SU-DHL-6 (cell line): ENCODE results near the gene INPP1.

Experiments
- H2AFZ ChIP-seq: fragments of 200-600 bp; sonication (generic); 2 replicates; pipeline ENCODE4 v1.6.1; 2014; ENCODE audit warnings: low read depth, mild to moderate bottlenecking, moderate library complexity, mixed read lengths, antibody characterized with exemption, low read length; ENCODE audit not compliant: severe bottlenecking
- H3F3A ChIP-seq: fragments of 200-600 bp; shearing (Covaris generic); 2 replicates; pipeline ENCODE4 v1.6.0; 2016; ENCODE audit warnings: antibody characterized with exemption, mild to moderate bottlenecking; ENCODE audit not compliant: insufficient read depth
- H3K27ac ChIP-seq: fragments of 200-600 bp; sonication (generic); 2 replicates; pipeline ENCODE4 v1.5.1; 2016; ENCODE audit warnings: low read depth, mild to moderate bottlenecking, low read length, moderate library complexity, mixed read lengths
- H3K27me3 ChIP-seq: fragments of 200-600 bp; sonication (generic), shearing (Covaris generic); 2 replicates; pipeline ENCODE4 v1.6.0; 2014; ENCODE audit warnings: mild to moderate bottlenecking, low read length
- H3K36me3 ChIP-seq: fragments of 200-600 bp; sonication (generic); 2 replicates; pipeline ENCODE4 v1.6.1; 2014; ENCODE audit warnings: mild to moderate bottlenecking, low read length, mixed read lengths
- H3K4me2 ChIP-seq: fragments of 300-600, 200-600 bp; shearing (Covaris generic), sonication (generic); 2 replicates; pipeline ENCODE4 v1.6.0; 2014; ENCODE audit warnings: low read length, low read depth, mild to moderate bottlenecking; ENCODE audit not compliant: poor library complexity, severe bottlenecking
- H3K4me3 ChIP-seq: fragments of 200-600 bp; sonication (generic); 2 replicates; pipeline ENCODE4 v1.5.1; 2014; ENCODE audit warnings: antibody characterized with exemption, low read length, mild to moderate bottlenecking, mixed read lengths; ENCODE audit not compliant: insufficient read depth, poor library complexity, severe bottlenecking
- H3K79me2 ChIP-seq: fragments of 200-600 bp; sonication (generic); 2 replicates; pipeline ENCODE4 v1.6.1; 2014; ENCODE audit warnings: mild to moderate bottlenecking, low read length, moderate library complexity; ENCODE audit not compliant: insufficient read depth
- H3K9ac ChIP-seq: fragments of 200-600 bp; sonication (generic); 2 replicates; pipeline ENCODE4 v1.7.0; 2014; ENCODE audit warnings: mild to moderate bottlenecking, low read length
- H3K9me2 ChIP-seq: fragments of 200-600 bp; sonication (generic); replicated peaks from 2 replicates; pipeline ENCODE4 v1.6.1; 2014; ENCODE audit warnings: low read length; ENCODE audit not compliant: insufficient read depth
- H3K9me3 ChIP-seq: fragments of 200-600 bp; sonication (generic); 2 replicates; pipeline ENCODE4 v1.6.1; 2014; ENCODE audit warnings: low read length, mixed read lengths; ENCODE audit not compliant: insufficient read depth
- H4K20me1 ChIP-seq: fragments of 200-600 bp; sonication (generic); 2 replicates; pipeline ENCODE4 v1.6.1; 2014; ENCODE audit warnings: low read depth, mild to moderate bottlenecking, antibody characterized with exemption, low read length, moderate library complexity, mixed read lengths
- EZH2phosphoT487 ChIP-seq: fragments of 200-600 bp; sonication (generic), shearing (Covaris generic); conservative IDR thresholded peaks from 2 replicates; pipeline ENCODE4 v1.6.1; 2018; ENCODE audit warnings: mild to moderate bottlenecking, antibody characterized with exemption, low read length, moderate library complexity, mixed read lengths
- TF ChIP-seq, protein P1 (sequence below): fragments of 200-600 bp; sonication (generic); IDR thresholded peaks from one replicate; pipeline ENCODE4 v1.5.1; 2017; ENCODE audit warnings: antibody characterized with exemption, mild to moderate bottlenecking, low read length, moderate library complexity; ENCODE audit not compliant: insufficient read depth, poor library complexity, severe bottlenecking

The INPP1 gene

DNA sequence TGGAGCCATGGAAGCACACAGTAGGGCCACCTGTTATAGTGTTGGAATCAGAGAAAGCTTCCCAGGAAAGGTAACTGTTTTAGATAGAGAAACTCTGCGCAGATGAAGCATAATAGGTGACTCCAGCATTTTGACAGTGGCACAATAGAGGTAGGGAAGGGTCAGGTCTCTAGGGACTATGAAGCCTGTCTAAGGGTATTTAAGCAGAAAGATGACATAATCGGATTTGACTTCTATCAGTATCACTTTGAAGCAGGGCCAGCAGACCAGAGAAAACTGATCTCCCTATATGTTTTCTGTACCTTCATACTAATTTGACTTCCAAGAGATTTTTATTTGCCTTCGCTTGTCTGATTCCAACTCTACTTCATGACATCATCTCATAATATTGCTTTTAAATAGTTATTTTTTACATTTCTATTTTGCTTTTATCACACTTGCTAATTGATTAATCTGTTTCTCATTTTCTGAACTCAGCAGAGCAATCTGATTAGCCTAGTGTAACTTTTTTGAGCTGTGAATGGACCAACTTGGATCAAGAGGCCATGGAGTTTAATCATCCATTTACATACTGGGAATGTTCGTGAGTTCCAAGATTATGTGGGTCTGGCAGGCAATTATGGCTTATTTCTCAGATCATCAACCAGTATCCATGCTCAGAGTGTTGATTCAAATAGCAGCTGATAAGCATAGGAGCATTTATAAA is 15.4 kb upstream of the INPP1 start:
- Histone ChIP-seq H3K4me3 (no peak overlapping the region), H3F3A (no peaks in the 10 kb centered on the region), H3K4me2 (no peak overlapping the region), H3K36me3 (no peaks in the 10 kb centered on the region), H3K9me3 (no peaks in the 10 kb centered on the region), H3K79me2 (no peaks in the 10 kb centered on the region), H3K9me2 (no peaks in the 10 kb centered on the region), H3K27ac (no peak overlapping the region), H3K27me3 (no peaks in the 10 kb centered on the region), H2AFZ (no peak overlapping the region), H3K9ac (no peak overlapping the region), H4K20me1 (no peaks in the 10 kb centered on the region)
- TF ChIP-seq, protein P1, sequence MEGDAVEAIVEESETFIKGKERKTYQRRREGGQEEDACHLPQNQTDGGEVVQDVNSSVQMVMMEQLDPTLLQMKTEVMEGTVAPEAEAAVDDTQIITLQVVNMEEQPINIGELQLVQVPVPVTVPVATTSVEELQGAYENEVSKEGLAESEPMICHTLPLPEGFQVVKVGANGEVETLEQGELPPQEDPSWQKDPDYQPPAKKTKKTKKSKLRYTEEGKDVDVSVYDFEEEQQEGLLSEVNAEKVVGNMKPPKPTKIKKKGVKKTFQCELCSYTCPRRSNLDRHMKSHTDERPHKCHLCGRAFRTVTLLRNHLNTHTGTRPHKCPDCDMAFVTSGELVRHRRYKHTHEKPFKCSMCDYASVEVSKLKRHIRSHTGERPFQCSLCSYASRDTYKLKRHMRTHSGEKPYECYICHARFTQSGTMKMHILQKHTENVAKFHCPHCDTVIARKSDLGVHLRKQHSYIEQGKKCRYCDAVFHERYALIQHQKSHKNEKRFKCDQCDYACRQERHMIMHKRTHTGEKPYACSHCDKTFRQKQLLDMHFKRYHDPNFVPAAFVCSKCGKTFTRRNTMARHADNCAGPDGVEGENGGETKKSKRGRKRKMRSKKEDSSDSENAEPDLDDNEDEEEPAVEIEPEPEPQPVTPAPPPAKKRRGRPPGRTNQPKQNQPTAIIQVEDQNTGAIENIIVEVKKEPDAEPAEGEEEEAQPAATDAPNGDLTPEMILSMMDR: no peak
- TF ChIP-seq EZH2phosphoT487: no peak

DNA sequence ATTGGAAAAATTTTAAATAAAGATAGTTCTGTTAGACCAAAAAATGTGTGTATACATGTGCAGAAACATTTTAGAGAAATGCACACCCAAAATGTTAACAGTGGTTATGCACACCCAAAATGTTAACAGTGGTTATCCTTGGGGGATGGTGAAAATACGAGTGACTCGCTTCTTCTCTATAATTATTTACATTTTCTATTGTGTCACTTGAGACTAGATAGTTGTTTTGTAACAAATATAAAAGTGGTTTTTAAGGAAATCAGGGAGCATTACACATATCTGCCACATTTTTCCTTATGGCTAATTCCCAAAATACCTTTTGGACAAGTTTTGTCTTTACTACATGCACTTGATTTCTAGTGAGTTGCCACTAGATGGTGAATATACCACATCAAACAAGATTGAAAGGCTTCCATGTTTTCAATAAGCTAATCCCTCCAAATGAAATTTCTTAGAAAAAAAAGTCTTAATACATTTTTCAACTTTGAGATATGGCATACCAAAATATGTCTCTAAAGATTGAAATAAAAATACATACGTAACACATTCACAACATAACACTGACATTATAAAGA is 14.7 kb upstream of the INPP1 start:
- Histone ChIP-seq H3F3A (no peaks in the 10 kb centered on the region), H3K9ac (no peak overlapping the region), H2AFZ (no peak overlapping the region), H3K36me3 (no peaks in the 10 kb centered on the region), H3K4me3 (no peak overlapping the region), H3K27ac (no peak overlapping the region), H3K9me2 (no peaks in the 10 kb centered on the region), H3K4me2 (no peak overlapping the region), H4K20me1 (no peaks in the 10 kb centered on the region), H3K9me3 (no peaks in the 10 kb centered on the region), H3K79me2 (no peaks in the 10 kb centered on the region), H3K27me3 (no peaks in the 10 kb centered on the region)
- TF ChIP-seq, protein P1: no peak
- no peak for TF ChIP-seq EZH2phosphoT487

DNA sequence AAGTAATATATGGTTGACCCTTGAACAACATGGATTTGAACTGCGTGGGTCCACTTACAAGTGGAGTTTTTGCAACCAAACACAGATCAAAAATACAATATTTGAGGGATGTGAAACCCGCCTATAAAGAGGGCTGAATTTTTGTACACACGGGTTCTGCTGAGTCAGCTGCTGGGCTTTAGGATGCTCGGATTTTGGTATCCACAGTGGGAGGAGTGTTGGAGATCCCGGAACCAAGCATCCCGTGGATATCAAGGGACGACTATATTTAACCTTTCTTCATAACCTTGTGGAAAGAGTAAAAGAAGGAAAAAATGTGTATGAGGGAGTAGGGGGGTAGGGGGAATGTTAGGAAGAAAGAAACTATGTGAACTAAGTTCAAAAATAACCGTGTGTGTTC is 10.0 kb upstream of the INPP1 start:
- Histone ChIP-seq H3K9me2 (no peaks in the 10 kb centered on the region), H3K27ac (no peak overlapping the region), H3K9me3 (no peaks in the 10 kb centered on the region), H3K4me2 (no peak overlapping the region), H3K9ac (no peak overlapping the region), H3F3A (no peaks in the 10 kb centered on the region), H3K4me3 (no peak overlapping the region), H4K20me1 (no peaks in the 10 kb centered on the region), H3K36me3 (no peaks in the 10 kb centered on the region), H3K27me3 (no peaks in the 10 kb centered on the region), H2AFZ (no peak overlapping the region), H3K79me2 (no peaks in the 10 kb centered on the region)
- TF ChIP-seq, protein P1: no peak
- TF ChIP-seq EZH2phosphoT487: no peak
